ENCODE measurements around the gene MIF4GD. TPM values are rescaled to one million over a fixed set of nuclear protein-coding genes. Genes with fewer than 3 reads are reported as not detected.
"Not testable (repeated sequence)": the region's sequence is repeated elsewhere in the genome, so short reads cannot be mapped to it uniquely, and the experiment has no call there.

MIF4GD gene
- total RNA-seq, 1 experiment from 2014 or later: 19.4 TPM

GRCh38 chr17:75288770-75289114, 17.7 kb upstream of the MIF4GD start:
- no peak for DNase-seq (ENCODE audit: low read depth)

- no peak for DNase-seq (ENCODE audit: low read depth)
Measured at GRCh38 chr17:75288359-75288758, 17.3 kb upstream of the MIF4GD start.

- DNase-seq (ENCODE audit: low read depth): no peak
Measured at GRCh38 chr17:75287221-75287620, 16.2 kb upstream of the MIF4GD start.

- DNase-seq (ENCODE audit: low read depth): no peak
Measured at GRCh38 chr17:75285123-75285522, 14.1 kb upstream of the MIF4GD start.

GRCh38 chr17:75280189-75280588, 9.2 kb upstream of the MIF4GD start:
- not testable (repeated sequence) for DNase-seq (ENCODE audit: low read depth)

GRCh38 chr17:75277664-75278071, 6.6 kb upstream of the MIF4GD start:
- DNase-seq (ENCODE audit: low read depth): peak; percentile 29

- peak; percentile 81 for DNase-seq (ENCODE audit: low read depth)
Measured at GRCh38 chr17:75273977-75274708, 3.1 kb upstream of the MIF4GD start.

GRCh38 chr17:75272848-75273184, 1.8 kb upstream of the MIF4GD start:
- no peak for DNase-seq (ENCODE audit: low read depth)

- DNase-seq (ENCODE audit: low read depth): peak; percentile 69
Measured at GRCh38 chr17:75271955-75272847, 1.2 kb upstream of the MIF4GD start.

GRCh38 chr17:75271233-75271954, 363 bp upstream of the MIF4GD start:
- peak; percentile 58 for DNase-seq (ENCODE audit: low read depth)

- DNase-seq (ENCODE audit: low read depth): peak; percentile 71
Measured at GRCh38 chr17:75270218-75270965, 639 bp downstream of the MIF4GD start.

GRCh38 chr17:75269844-75270217, 1.2 kb downstream of the MIF4GD start:
- DNase-seq (ENCODE audit: low read depth): no peak

GRCh38 chr17:75267411-75268232, 3.4 kb downstream of the MIF4GD start:
- no peak for DNase-seq (ENCODE audit: low read depth)

GRCh38 chr17:75267153-75267410, 3.9 kb downstream of the MIF4GD start:
- DNase-seq (ENCODE audit: low read depth): no peak

GRCh38 chr17:75266316-75267152, 4.5 kb downstream of the MIF4GD start:
- DNase-seq (ENCODE audit: low read depth): no peak

GRCh38 chr17:75265614-75266315, 5.3 kb downstream of the MIF4GD start:
- DNase-seq (ENCODE audit: low read depth): no peak

GRCh38 chr17:75263055-75263454, 8.0 kb downstream of the MIF4GD start:
- DNase-seq (ENCODE audit: low read depth): no peak

- DNase-seq (ENCODE audit: low read depth): peak; percentile 46
Measured at GRCh38 chr17:75262112-75262606, 8.9 kb downstream of the MIF4GD start.

GRCh38 chr17:75261336-75262111, 9.5 kb downstream of the MIF4GD start, which contains the start of the genes GGA3 and MRPS7:
Gene GGA3 (minus strand): TSS chr17:75261606. CDS start chr17:75261587, 19 bp downstream.
Gene MRPS7 (plus strand): TSS chr17:75261879. CDS start chr17:75261901, 22 bp downstream.
- DNase-seq (ENCODE audit: low read depth): peak; percentile 87

All from M059J (cell line).